ENCODE data around the gene LTA. TPM values are rescaled to one million over a fixed set of nuclear protein-coding genes. Genes with fewer than 3 reads are reported as not detected.
A peak's percentile ranks its signal among the peaks of the same experiment; 100 is the strongest.

Gene LTA
- polyA plus RNA-seq, 1 donor from 2014 or later = not detected

GRCh38 chr6:31546339-31546957 is 25.6 kb upstream of the LTA start, which contains the start of gene ATP6V1G2:
Gene ATP6V1G2, minus strand, starts transcription at chr6:31546608. Its CDS starts 49 bp downstream, at chr6:31546559.
- Histone ChIP-seq H3K27me3 (ENCODE audit: insufficient read depth, low read depth, low read length) (no peaks in the 10 kb centered on the region), H3K79me2 (replicated peaks; ENCODE audit: insufficient read depth, low read length) (peaks cover 50% of the 10 kb centered on the region), H3K9me2 (ENCODE audit: insufficient read depth, low read length) (no peaks in the 10 kb centered on the region), H3K27ac (ENCODE audit: low read length) (peak within 1 kb of the TSS; percentile 93), H3K36me3 (ENCODE audit: insufficient read depth, low read length) (peaks cover 7% of the 10 kb centered on the region), H3F3A (ENCODE audit: insufficient read depth, low read length, poor library complexity, severe bottlenecking) (no peaks in the 10 kb centered on the region), H3K4me2 (ENCODE audit: low read length) (peak within 1 kb of the TSS; percentile 74), H3K9ac (ENCODE audit: low read length) (peak within 1 kb of the TSS; percentile 80), H2AFZ (ENCODE audit: low read depth, low read length) (peak within 1 kb of the TSS; percentile 53), H3K9me3 (ENCODE audit: low read length) (no peaks in the 10 kb centered on the region), H3K4me3 (ENCODE audit: low read length) (peak within 1 kb of the TSS; percentile 69), H4K20me1 (ENCODE audit: insufficient read depth) (no peaks in the 10 kb centered on the region)
- peak; percentile 94 for TF ChIP-seq SMC3 (conservative IDR thresholded peaks at IDR 0.05; ENCODE audit: poor library complexity)
- no peak for TF ChIP-seq EZH2 (IDR thresholded peaks at IDR 0.05; ENCODE audit: borderline replicate concordance, insufficient read depth, low read length, poor library complexity, severe bottlenecking)
- peak; percentile 44 for TF ChIP-seq TAF1 (IDR thresholded peaks at IDR 0.05; ENCODE audit: low read depth)
- peak; percentile 79 for TF ChIP-seq MXI1 (conservative IDR thresholded peaks at IDR 0.05; ENCODE audit: poor library complexity, severe bottlenecking)
- TF ChIP-seq EP300 (conservative IDR thresholded peaks at IDR 0.05; ENCODE audit: poor library complexity, severe bottlenecking) = peak; percentile 66
- TF ChIP-seq POLR2AphosphoS5 (IDR thresholded peaks at IDR 0.05) = peak; percentile 77
- TF ChIP-seq CTCF (IDR thresholded peaks at IDR 0.05; ENCODE audit: poor library complexity, severe bottlenecking) = peak; percentile 100
- peak; percentile 100 for TF ChIP-seq RAD21 (conservative IDR thresholded peaks at IDR 0.05)
- TF ChIP-seq REST (IDR thresholded peaks at IDR 0.05; ENCODE audit: borderline replicate concordance) = no peak

GRCh38 chr6:31546958-31547726 is 24.9 kb upstream of the LTA start, which contains the start of gene NFKBIL1:
Gene NFKBIL1, plus strand, starts transcription at chr6:31547608. Its CDS starts 87 bp downstream, at chr6:31547695.
- Histone ChIP-seq H3K27me3 (ENCODE audit: insufficient read depth, low read depth, low read length) (no peaks in the 10 kb centered on the region), H2AFZ (ENCODE audit: low read depth, low read length) (peak within 1 kb of the TSS; percentile 53), H3K4me2 (ENCODE audit: low read length) (peak within 1 kb of the TSS; percentile 99), H3K9me2 (ENCODE audit: insufficient read depth, low read length) (no peaks in the 10 kb centered on the region), H3K36me3 (ENCODE audit: insufficient read depth, low read length) (peaks cover 7% of the 10 kb centered on the region), H3F3A (ENCODE audit: insufficient read depth, low read length, poor library complexity, severe bottlenecking) (no peaks in the 10 kb centered on the region), H4K20me1 (ENCODE audit: insufficient read depth) (no peaks in the 10 kb centered on the region), H3K9me3 (ENCODE audit: low read length) (no peaks in the 10 kb centered on the region), H3K27ac (ENCODE audit: low read length) (peak within 1 kb of the TSS; percentile 93), H3K4me3 (ENCODE audit: low read length) (peak within 1 kb of the TSS; percentile 69), H3K9ac (ENCODE audit: low read length) (peak within 1 kb of the TSS; percentile 80), H3K79me2 (replicated peaks; ENCODE audit: insufficient read depth, low read length) (peaks cover 46% of the 10 kb centered on the region)
- TF ChIP-seq POLR2AphosphoS5 (IDR thresholded peaks at IDR 0.05) (peak; percentile 84), EP300 (conservative IDR thresholded peaks at IDR 0.05; ENCODE audit: poor library complexity, severe bottlenecking) (no peak), TAF1 (IDR thresholded peaks at IDR 0.05; ENCODE audit: low read depth) (peak; percentile 81), EZH2 (IDR thresholded peaks at IDR 0.05; ENCODE audit: borderline replicate concordance, insufficient read depth, low read length, poor library complexity, severe bottlenecking) (no peak), MXI1 (conservative IDR thresholded peaks at IDR 0.05; ENCODE audit: poor library complexity, severe bottlenecking) (peak; percentile 10), REST (IDR thresholded peaks at IDR 0.05; ENCODE audit: borderline replicate concordance) (peak; percentile 76), SMC3 (conservative IDR thresholded peaks at IDR 0.05; ENCODE audit: poor library complexity) (peak; percentile 8), RAD21 (conservative IDR thresholded peaks at IDR 0.05) (no peak), CTCF (IDR thresholded peaks at IDR 0.05; ENCODE audit: poor library complexity, severe bottlenecking) (no peak)

Measured in neural cell (in vitro differentiated cells).